GM23248 (cell line): ENCODE data around the gene CBX8.

Source experiments
- EZH2 ChIP-seq: fragments of 200-600 bp; sonication (generic); IDR thresholded peaks from 2 replicates; pipeline ENCODE4 v1.6.1; 2018; ENCODE audit warnings: antibody characterized with exemption, mild to moderate bottlenecking; ENCODE audit not compliant: insufficient read depth, poor library complexity, severe bottlenecking
- EZH2phosphoT487 ChIP-seq: fragments of 200-600 bp; sonication (generic); IDR thresholded peaks from 2 replicates; pipeline ENCODE4 v1.6.1; 2018; ENCODE audit warnings: antibody characterized with exemption, moderate library complexity, mild to moderate bottlenecking, low read depth; ENCODE audit not compliant: insufficient read depth

DNA sequence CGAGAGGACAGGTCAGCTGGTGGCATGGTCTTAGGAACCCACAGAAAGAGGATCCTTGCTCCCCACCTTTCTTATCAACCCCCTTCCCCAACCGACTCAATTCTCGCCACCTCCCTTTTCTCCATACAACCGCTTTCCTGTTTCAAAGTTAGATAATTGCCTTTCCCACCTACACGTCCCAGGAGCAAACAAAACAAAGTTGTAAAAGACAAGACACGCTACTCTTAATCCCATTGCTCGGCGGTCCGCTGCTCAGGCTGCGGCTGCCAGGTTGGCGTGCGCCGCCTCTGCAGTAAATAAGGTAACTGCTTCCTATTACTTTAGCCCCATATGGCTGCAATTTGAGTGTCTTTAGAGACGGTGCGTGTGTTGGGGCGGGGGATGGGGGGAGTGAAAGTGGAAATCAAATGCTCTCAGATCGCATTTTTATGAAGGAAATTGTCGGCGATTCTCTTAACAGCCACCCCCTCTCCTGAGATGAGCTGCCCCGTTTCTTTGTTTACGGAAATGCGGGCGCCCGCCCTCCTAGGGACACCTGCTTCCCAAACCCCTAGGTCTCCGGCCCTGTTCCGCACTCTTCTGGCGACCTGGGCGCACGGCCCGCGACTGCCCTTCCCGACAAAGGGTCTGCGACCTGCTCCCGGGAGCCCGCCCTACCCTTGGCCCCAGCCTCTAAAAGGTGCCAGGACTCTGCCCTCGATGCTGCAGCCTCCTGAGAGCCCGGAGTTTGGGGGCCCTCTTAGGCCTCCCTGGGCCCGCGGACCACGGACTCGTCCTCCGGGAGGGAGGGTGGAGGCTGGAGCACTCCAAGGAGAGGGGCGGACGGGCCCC, 3.7 kb upstream of the CBX8 start:
- TF ChIP-seq EZH2 (peak; percentile 97), EZH2phosphoT487 (no peak; the same call in none of the 2 replicates)
